Right ventricle myocardium inferior (tissue), 1 donor: ENCODE data around the gene MYO1A. TPM values are rescaled to one million over a fixed set of nuclear protein-coding genes. Genes with fewer than 3 reads are reported as not detected.
A peak's percentile ranks its signal among the peaks of the same experiment; 100 is the strongest.
"Not testable (repeated sequence)": the region's sequence is repeated elsewhere in the genome, so short reads cannot be mapped to it uniquely, and the experiment has no call there.

Experiments
- ATAC-seq: fragments of 200-7000 bp; cut with Tn5 transposase; one replicate; pipeline ENCODE4 v1.9.1; 2020; ENCODE audit warnings: mild to moderate bottlenecking, moderate library complexity
- DNase-seq: peaks from one replicate; pipeline ENCODE4 v3.0.0; 2021; ENCODE audit errors: missing footprints
- intact Hi-C: fragments of 100-400 bp; cut with DNase I; formaldehyde crosslinking; loops from one replicate; pipeline ENCODE4 v1.11.0; 2022
- total RNA-seq: library from RNA; stranded (reverse); fragmentation: NEBNext Ultra II Directional; extraction: Animal tissue kit (Norgen Biotek cat#: 25700); gene quantifications from one replicate; pipeline ENCODE4 v1.2.1, GENCODE V29; 2021
- donor health status: DM: no; HTN: yes; CAD: no; lungs with severe emphysema.

The MYO1A gene
- total RNA-seq, 1 donor from 2014 or later, result not detected

DNA sequence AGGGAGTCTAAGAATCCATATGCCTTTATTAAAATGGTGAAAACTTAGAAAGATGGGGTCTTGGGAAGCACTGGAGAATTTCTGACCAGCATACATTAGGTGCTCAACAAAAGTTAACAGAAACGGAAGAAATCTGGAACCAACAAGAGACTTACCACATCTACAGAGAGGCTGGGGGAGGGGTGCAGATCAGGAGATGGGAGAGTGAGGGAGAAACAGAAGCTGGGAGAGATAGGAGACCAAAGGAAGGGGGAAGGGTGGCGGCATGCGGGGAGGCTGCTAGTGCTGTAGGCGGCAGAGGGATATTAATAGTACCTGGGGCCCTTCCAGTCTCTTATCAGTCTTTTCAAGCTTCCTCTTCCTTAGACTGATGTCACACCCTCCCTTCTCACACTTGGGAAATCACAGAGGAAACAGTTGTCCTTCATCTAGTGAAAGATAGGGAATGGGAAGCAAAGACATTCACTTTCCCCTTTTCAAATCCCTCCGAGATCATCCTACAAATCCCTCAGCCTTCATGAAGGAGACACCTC, 61.7 kb downstream of the MYO1A start:
- DNase-seq (no peak), ATAC-seq (peak; percentile 73)
- intact Hi-C loops, result loop anchor here (5.0 to 10.0 kb wide), 3 partner anchors 146 to 473 kb away; no protein-coding TSS in a partner anchor

DNA sequence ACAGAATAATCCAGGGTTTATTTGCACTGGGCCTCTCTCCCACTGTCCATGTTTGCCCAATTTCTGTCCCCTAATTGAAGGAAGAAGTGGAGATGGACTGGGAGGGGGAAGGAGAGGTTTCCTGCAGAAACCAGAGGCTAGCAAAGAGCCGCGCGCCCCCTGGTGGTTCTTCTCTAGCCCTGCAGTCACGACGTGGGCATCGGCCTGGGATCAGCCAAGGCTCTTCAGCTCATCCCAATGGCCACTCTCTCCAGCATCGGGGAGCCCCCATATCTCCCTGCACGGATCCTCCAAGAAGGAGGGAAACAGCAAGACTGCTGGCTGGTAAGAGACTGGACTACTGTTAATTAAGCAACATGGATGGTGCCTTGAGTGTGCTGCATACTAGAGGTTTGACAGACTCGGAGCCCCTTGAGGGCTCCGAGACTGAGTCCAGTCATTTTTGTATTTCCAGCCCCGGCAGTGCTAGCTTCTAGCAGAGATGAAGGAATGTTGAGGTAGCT, 62.3 kb downstream of the MYO1A start:
- peak; percentile 82 for ATAC-seq
- intact Hi-C loops, result loop anchor here (5.0 to 10.0 kb wide), 3 partner anchors 145 to 473 kb away; no protein-coding TSS in a partner anchor
- peak; percentile 93 for DNase-seq

DNA sequence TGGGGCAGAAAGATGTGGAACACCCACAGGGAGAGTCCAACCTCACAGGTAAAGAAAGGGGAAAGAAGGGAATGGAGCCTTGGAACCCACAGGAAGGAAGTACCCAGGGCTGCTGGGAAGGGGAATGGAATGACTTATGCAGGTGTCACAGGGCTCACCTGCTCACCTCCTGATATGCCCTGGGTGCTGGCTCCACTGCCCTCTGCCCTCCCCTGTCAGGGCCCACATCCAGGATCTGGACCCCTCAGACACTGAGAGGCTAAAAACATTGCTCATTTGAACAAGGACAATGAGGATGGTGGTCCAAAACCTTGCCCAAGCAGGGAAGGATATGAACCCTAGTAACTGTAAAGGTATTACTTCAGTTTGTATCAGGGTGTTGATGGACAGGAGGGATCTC, 62.9 kb downstream of the MYO1A start:
- DNase-seq (no peak), ATAC-seq (no peak)
- intact Hi-C loops, result loop anchor here (5.0 to 10.0 kb wide), 3 partner anchors 145 to 472 kb away; no protein-coding TSS in a partner anchor

DNA sequence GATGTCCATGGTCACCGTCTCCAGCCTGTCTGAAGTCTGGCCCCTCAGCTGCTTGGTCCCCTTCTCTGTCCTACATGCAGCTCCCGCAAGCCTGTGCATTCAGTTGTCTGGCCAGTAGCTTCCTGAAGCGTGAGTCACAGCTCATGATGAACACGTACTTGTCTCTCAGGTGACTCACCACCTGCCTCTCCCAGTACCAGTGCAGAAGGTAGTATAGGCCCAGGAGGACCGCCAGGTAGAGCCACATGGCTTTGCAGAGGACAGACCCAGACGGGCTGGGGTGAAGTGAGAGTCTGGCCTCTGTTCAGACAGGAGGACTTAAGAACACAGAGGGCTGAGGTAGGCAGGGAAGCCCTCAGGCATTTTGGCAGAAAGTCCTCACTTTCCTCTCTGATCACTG, 64.2 kb downstream of the MYO1A start:
- intact Hi-C loops, result loop anchor here (5.0 to 10.0 kb wide), 3 partner anchors 143 to 471 kb away; no protein-coding TSS in a partner anchor
- ATAC-seq, DNase-seq: not testable (repeated sequence)

DNA sequence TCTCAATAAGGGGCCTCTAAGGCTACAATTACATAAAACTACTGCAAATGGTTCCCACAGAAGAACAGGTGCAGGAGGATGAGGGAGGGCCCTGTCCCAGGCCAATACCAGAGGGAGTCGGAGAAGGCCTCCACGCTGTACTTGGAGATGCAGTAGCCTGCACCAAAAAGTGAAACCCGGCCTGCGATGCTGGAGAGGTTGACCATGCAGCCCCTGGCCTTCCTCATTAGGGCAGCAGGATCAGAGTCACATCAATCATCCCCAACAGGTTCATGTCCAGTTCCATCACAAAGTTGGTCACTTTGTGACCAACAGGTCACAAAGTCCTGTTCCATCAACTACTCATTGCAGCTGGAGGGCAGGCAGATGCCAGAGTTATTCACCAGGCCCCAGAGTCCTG, 66.5 kb downstream of the MYO1A start:
- ATAC-seq (no peak), DNase-seq (no peak)
- intact Hi-C loops, result loop anchor here (10.0 kb wide), 1 partner anchor 469 kb away; no protein-coding TSS in a partner anchor

DNA sequence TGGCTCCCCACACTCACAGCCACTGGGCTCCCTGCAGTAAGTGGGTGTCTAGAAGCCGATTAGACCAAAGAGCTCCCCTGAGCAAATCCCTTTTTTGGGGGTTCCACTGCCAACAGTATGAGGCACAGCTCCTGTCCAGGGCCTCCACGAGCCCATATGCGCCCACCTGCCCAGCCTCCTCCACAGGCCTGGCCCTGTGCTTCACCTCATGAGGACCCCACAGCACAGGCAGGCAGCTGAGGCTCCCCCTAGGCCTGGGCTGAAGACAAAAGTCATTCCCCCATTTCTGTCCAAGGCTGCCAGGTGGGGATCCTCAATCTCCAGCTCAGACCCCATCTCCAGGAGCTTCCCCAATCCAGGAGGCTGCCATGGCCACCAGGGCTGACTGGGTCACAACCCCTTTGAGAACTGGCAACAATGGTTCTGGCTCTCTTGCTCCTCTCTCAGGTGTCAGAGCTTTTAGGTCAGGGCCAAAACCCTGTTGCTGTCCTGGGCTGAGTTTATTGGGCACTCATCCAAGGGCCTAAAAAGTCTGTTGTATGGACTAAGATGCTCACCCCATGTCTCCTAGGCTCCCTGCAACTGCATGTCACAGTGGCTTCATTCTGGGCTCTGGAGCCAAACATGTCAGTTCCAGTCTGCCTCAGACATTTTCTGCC, 67.2 kb downstream of the MYO1A start:
- not testable (repeated sequence) for ATAC-seq, DNase-seq
- intact Hi-C loops, result loop anchor here (10.0 kb wide), 1 partner anchor 468 kb away; no protein-coding TSS in a partner anchor

DNA sequence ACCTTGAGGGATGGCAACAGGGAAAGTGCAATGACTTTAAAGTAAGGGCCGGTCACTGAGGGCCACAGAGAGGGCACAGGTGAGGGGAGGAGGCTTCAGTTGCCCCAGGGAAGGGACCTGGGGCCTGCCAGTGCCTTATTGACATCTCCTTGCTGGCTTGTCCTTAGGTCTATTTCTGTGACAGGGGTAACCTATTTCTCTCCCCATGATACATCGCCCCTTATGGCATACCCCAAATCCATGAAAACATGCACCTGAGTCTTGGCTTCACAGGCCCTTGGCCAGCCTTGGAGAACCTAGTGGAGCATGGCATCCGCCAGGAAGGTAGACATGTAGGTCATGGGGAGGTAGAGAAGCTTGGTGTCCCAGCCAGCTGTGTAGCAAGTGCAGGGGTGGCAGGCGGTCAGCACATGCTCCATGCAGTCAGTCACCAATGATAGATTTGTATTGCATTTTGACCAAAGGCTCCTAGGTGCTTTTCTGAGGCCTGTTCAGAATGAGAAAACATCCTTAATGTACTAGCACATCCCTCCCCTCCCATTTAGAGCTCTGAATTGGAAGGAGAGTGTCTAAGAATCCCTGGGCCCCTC, 68.9 kb downstream of the MYO1A start:
- intact Hi-C loops, result loop anchor here (10.0 kb wide), 1 partner anchor 466 kb away; no protein-coding TSS in a partner anchor

DNA sequence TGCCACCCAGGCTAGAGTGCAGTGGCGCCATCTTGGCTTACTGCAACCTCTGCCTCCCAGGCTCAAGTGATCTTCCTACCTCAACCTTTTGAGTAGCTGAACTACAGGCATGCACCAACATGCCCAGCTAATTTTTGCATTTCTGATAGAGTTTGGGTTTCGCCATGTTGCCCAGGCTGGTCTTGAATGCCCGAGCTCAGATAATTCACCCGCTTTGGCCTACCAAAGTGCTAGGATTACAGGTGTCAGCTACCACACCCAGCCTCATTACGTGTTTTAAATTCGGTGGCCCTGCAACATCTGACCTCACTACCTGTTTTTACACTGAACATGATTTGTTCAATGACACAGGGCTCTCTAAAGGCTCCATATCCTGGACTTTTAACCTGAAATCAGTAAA, 69.7 kb downstream of the MYO1A start:
- DNase-seq (no peak), ATAC-seq (no peak)
- intact Hi-C loops, result loop anchor here (10.0 kb wide), 1 partner anchor 465 kb away; no protein-coding TSS in a partner anchor

More for the DNA sequence above, 68.9 kb downstream of the MYO1A start:
- no peak for ATAC-seq
- no peak for DNase-seq

DNA sequence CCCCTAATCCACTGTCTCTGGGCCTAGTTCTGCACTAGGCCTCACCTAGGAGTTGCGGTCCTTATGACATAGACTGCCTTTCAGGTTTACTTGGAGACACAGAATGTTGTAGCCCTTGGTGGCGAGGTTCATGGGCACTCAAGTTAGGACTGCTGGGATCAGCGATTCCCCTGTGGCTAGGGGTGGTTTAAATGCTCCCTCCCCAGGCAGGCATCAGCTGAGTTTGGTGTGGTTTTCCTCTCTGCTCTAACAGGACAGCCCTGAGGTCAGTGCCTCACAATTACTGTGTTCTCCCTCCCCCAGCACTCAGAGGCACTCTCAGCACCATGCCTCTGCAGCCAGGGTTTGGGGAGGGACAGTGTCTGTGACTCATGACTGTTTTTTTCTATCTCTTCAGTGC, 70.3 kb downstream of the MYO1A start:
- no peak for DNase-seq
- intact Hi-C loops, result loop anchor here (10.0 kb wide), 1 partner anchor 465 kb away; no protein-coding TSS in a partner anchor
- no peak for ATAC-seq

Other genes with a start within 250 kb of the MYO1A start
- not detected for gene SDR9C7, start 115.7 kb downstream of the MYO1A start, total RNA-seq
- gene RDH16, start 92.5 kb downstream of the MYO1A start, total RNA-seq, result not detected
- gene ZBTB39, start 43.6 kb downstream of the MYO1A start, total RNA-seq, result 3.3 TPM
- gene TAC3, start 33.6 kb downstream of the MYO1A start, total RNA-seq, result not detected
- 3.3 TPM for gene NEMP1, start 28.7 kb upstream of the MYO1A start, total RNA-seq
- 9.8 TPM for gene NAB2, start 39.0 kb upstream of the MYO1A start, total RNA-seq
- gene STAT6, start 61.2 kb upstream of the MYO1A start, total RNA-seq, result 58.3 TPM
- 143 TPM for gene LRP1, start 78.4 kb upstream of the MYO1A start, total RNA-seq
- not detected for gene LRP1-AS, start 97.5 kb upstream of the MYO1A start, total RNA-seq
- 0.60 TPM for gene NXPH4, start 166.7 kb upstream of the MYO1A start, total RNA-seq
- 32.8 TPM for gene SHMT2, start 179.6 kb upstream of the MYO1A start, total RNA-seq
- 1.2 TPM for gene STAC3, start 201.1 kb upstream of the MYO1A start, total RNA-seq